Measurements from ENCODE around the gene C1orf21.

C1orf21 gene

DNA sequence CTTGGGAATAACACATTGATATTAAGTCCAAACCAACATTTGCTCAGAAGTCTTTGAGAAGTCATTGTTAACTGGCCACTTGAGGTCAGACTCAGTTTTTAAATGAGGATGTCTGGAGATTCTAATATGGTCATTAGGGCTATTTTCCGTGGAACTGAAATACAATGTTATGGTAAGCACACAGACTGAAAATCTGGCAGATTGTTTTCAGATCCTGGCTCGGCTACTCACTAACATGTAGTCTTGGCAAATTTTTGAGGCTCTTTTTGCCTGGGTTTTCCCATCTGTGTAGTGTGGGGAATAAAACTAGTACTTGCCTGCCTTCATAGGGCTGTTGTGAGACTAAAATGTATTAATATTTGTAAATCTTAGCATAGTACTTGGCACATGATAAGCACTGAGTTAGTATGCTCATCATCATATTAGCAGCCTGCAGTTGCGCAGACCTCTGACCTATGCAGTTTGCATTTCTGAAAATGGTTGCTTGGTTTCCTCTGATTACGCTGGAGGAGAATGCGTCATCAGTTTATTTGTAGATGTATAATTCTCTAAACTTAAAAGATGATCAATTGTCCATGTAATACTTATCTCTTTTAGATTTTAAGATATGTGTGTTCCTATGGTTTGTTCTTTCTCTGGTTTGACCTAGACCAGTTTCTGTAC, 100.8 kb downstream of the C1orf21 start:
- no peak for DNase-seq (ENCODE audit: low spot score)

DNA sequence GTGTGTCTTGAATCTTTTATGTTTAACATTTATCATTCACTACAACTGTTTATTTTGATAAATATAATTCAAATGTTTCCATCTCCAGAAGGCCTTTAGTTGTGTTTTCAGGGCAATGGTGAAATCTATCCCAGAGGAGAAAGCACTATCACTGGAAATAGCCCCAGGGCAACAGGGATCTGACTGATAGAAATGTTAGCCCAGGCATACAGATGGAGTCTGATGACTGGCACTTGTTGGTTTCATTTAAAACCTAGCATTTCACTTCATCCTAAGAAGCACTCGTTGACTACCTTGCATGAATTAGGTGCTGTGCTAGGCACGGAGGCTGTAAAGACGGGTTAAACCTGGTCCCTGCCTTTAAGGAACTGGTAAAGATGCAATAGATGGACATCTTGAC, 103.1 kb downstream of the C1orf21 start:
- no peak for DNase-seq (ENCODE audit: low spot score)

DNA sequence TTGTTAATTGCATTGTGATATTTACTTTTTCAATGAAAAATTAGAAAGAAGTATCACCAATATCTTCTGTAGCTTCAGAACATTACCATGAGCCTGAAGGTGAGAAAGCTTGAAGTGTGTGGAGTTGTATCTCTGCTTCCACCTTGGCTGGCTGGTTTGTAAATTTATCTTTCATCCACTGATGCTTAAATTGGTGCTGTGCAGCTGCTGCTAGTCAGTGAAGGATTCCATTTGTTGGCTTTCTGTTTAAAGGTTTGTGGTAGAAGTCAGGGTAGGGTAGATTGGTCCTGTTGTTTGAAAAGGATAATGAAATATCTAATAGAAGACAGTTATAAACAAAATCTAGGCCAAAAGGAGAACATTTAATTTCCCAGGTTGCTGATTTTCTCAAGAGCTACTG, 105.7 kb downstream of the C1orf21 start:
- no peak for DNase-seq (ENCODE audit: low spot score)

DNA sequence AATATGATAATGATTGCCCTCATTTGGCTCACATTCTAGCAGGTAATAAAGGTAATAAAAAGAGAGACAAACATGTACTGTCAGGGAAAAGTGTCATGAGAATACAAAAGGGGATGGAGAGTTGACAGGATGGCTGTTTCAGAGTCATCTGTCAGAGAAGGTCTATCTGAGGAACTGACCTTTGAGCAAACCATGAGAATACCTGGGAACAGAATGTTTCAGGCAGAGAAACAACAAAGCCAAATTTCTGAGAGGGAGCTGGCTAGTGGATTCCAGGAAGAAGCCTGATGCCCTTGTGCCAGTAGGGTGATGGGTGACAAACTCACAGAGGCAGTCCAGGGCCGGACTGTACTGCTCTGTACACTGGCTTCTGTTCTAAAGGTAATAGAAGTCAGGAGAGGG, 107.2 kb downstream of the C1orf21 start:
- DNase-seq (ENCODE audit: low spot score): no peak

DNA sequence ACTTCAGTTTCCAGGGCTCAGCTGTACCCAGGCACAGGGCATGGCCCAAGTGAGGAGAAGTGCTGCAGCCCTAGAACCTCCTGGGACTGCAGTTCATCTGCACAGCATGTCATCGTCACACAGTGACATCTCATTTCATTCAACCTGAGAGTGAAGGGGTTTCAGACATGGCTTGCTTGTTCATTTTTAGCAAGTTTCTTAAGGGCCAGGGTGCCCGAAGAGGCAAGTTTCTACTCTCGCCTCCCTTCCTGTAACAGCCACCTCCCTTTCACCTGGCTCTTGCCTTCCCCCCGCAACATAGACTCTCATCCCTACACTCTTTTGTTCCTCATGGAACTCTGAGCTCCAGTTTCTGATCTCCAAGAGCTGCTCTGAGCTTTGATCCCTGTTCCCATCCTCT, 108.1 kb downstream of the C1orf21 start:
- no peak for DNase-seq (ENCODE audit: low spot score)

DNA sequence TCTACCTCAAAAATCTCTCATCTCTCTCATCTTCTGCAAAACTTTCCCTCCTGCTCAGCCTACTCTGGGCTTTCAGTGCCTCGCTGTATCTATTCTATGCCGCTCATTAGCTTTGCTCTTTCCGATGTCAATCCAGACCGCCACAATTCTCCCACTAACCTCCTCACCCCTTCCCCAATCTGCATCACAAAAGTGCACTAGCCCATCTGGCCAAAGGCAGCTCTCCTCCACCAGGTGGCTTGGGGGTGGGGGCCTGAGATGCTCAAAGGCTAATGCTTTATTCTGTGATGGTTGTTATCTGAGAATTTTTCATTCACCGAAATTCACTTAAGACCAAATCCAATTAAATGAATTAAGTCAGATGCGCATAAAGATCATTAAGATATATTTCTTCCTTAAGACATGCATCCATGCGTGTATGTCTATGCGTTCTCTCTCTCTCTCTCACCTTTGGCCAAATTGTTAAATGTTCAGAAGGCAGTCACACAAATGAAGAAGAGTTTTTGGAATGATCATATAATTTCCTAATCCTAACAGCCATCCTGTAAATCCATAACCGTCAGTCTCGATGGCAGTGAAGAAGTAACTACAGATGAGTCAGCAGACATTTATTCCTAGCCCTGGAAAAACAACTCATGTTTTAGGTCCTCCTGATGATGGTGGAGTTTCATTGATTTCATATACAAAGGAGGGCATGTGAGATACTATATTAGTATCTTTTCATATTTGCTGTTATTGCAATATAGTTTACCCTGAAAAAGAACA, 111.3 kb downstream of the C1orf21 start:
- DNase-seq (ENCODE audit: low spot score): no peak

DNA sequence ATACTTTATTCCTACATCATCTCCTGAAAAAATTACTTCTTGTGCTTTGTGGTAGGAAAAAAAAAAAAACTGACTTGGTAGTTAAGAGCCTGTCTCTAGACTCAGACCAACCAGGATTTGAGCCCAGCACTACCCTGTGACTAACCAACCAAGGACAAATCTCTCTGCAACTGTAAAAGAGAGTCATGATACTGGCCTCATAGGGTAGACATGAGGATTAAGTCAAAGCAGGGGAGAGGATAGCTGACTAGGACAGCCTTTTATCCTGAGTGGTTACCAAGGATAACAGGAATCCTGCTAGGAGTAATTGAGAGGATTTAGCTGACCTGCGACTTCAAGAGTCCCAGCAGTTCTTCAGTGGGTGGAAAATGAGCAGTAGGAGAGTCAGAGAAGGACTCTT, 112.8 kb downstream of the C1orf21 start:
- no peak for DNase-seq (ENCODE audit: low spot score)

DNA sequence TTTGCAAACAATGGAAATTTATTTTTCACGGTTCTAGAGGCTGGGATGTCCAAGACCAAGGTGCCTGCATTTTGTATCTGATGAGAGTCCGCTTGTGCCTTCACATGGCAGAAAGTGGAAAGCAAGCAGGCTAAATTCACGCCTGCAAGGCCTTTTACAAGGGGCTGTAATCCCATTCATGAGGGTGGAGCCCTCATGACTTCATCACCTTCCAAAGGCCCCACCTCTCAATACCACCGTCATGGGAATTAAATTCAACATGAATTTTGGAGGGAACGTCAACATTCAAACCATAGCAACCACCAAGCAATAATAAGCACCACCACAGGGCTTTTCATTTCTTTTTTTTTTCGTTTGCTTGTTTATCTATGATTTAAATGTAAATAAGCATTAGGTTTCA, 115.3 kb downstream of the C1orf21 start:
- no peak for DNase-seq (ENCODE audit: low spot score)

DNA sequence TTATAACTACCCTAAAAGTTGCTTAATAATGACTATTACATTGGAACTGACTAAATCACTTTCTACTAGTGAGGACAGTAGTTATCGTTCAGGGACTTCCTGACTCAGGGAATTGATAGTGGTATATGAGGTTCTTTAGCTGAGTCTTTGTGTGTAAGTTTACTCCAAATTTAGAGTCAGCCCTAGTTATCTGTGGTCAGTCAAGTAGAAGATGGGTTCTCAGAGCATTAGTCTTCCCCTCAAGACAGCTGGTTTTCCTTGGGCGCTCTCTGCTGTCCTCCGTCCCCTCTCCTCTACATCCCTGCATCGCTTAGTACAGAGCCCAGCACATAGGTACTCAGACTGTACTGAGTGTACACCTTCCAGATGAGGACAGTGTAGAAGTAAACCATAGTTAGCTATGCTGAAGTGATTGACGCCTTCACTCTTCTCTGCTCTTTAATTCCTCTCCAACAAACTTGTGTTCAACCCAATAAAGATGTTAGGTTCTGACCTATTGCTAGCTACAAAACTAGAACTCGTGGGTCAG, 116.5 kb downstream of the C1orf21 start:
- no peak for DNase-seq (ENCODE audit: low spot score)

DNA sequence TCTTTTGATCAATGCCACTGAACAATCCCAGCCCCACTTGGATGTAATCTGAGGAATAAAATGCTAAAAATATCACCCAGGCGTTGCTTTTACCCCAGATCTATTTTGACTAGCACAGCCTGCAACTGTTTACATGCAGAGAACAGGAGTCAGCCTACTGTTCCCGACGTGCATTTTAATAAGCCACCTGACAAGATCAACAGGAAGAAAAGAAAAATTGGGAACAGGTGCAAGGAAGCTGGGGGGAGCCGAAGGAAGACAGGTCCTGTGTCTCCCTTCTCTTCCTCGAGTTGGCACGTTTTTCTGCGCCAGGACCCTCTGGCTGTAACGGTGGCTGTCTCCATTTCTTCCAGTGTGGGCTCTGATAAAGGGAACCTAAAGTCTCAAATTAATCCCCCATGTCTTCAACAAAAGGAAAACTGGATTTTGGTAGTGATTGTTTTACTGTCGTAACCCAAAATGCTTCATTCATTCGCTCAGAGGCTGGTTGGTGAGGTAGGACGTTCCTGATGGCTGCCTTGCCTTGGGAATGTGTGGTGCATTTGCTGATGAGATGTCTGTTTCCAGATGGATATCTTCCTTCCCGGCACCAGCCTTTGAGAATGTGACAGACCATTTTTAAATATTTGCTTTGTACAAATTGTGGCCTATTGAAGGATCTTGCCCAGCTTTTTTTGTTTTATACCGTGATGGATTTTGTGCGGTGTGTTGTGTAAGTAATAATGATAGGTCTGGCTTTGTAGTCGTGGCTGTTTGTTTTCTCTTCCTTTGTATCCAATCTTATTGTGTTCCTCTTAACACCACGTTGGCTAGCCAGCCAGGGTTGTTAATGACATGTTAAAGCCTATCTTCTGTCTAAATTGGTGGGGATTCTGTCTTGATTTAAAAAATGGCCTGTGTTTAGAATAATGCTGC, 117.5 kb downstream of the C1orf21 start:
- no peak for DNase-seq (ENCODE audit: low spot score)

DNA sequence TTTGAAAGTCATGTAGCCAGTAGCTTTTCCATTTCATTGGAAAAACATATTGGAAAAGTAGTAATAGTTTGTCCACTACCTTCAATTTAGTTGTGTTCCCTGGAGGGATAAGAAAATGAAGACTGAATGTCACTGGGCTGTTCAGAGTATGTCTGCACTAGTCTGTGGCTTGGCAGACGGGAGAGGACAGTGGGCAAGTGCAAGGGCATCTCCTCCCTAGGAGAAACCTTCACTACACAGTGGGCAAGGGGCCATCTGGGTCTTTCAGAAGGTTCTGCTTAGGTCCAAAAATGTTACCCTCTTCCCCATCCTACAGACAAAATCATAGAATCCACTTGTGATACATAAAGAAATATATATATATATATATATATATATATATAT, 118.1 kb downstream of the C1orf21 start:
- DNase-seq (ENCODE audit: low spot score): no peak

DNA sequence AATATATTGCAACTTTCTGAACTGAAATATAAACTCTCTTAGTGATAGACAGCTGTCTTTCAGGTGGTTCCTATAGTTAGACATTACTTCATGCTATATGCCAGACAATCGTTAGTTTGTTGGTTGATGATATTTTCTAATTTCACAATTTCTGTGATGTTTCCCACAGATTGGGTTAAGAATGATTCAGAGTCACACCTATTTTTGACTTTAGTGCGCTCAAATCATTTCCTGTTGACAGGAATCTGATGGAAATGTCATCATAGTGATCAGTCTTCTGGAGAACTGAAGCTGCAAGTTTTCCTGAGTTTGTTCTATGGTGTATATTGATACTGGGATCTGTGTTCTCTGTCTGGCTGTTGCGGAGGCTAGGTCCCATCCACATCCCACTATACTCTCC, 119.7 kb downstream of the C1orf21 start:
- DNase-seq (ENCODE audit: low spot score): no peak

DNA sequence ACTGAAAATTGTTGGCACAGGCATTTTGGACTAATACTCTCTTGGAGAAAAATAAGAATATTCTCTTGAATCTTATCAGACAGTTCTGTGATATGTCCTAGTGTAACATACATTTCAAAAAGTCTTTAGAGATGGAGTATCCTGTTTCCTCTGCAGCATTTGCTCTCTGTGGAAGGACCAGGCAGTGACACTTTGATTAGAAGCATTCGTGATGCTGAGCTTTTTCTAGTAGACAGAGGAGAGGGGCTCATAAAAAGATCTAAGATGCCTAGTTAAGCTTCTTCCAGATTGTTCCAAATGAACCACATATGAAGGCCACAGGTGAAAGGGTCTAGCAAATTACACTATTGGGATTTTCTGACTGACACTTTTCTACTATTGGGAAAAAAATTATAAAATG, 120.3 kb downstream of the C1orf21 start:
- no peak for DNase-seq (ENCODE audit: low spot score)

DNA sequence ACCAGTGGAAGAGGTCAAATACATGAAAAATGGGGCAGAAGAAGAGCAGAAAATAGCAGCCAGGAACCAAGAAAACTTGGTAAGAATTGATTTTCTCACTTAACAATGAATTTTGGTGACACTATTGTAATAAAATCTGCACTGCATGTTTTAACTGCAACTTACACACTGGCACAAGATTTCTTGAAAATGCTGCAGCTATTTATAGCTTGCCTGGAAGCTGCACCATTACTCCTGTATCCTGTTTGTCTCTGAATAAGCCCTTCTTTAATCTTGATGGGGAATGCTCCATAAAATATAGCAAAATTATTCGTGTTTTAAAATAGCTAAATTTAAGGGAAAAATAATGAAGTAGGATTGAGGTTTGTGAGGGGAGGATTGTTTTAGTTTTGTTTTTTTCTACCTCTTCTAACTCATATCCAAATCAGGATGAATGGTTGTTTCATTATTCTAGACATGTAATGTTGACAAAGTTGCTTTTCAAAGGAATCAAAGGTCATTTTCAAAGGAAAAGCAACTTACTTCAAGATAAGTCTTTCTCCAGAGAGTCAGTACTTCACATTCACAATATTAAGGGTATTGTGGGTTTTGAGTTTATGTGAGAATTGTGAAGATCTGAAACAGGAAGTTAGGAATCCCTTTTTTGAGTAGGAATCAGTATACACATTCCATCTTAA, 120.9 kb downstream of the C1orf21 start:
- no peak for DNase-seq (ENCODE audit: low spot score)

DNA sequence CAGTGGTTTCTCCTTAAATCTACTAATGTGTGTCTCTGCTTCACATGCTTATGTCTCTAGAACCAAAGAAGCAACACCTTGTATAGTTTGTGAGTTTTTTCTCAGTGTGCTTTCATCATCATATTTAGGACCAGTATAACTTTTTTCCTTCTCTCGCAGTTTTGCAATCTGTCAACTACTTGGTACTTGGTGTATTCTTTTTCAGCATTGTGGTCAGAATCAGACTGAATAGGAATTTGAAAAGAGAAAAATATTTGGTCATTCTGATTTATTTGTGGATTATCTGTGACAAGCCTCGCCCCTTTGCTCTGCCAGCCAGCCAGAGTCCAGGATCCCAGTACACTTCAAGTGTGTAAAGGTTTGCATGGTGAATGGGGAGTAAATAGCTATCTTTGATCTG, 122.3 kb downstream of the C1orf21 start:
- DNase-seq (ENCODE audit: low spot score): no peak

DNA sequence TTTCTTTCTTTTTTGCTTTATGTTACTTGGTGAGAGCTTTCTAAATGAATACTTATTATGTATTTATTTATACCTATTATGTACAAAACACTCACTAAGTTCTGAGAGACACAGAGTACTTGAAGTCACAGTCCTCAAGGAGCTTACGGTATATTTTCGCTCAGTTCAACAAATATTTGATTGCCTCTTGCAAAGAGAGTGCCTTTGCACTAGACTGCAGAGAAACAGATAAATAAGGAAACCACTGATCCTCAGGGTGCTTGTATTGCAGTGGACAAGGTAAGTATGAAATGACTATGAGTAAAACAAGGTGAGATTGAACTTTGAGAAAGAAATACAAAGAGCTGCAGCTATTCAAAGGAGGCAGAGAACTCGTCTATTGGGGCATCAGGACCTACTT, 123.3 kb downstream of the C1orf21 start:
- no peak for DNase-seq (ENCODE audit: low spot score)

DNA sequence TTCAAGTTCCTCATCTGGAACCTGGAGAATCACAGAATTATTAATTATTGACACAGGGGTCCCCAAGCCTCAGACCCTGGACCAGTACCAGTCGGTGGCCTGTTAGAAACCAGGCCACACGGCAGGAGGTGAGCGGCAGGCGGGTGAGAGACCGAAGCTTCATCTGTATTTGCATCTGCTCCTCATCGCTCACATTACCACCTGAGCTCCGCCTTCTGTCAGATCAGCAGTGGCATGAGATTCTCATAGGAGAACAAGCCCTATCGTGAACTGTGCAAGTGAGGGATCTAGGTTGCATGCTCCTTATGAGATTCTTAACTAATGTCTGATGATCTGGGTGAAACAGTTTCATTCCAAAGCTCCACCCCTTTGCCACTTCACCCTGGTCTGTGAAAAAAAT, 125.9 kb downstream of the C1orf21 start:
- DNase-seq (ENCODE audit: low spot score): no peak

DNA sequence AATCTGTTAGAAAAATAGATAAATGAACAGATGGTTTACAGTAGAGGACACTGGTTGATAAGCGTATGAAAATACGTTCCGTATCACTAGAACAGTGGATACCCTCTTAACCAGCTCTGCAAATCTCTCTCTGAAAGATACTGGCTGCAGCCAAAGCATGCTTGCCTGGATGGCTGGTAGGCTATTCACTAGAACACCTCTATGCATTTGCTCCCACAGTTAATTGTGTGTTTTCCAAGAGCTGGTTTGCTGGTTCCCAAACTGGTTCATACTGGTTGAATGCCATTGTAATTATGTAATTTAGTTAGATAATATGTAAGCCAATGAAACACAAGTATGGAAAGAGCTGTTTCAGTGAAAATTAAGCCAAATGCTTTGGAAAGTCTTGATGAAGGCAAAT, 126.6 kb downstream of the C1orf21 start:
- DNase-seq (ENCODE audit: low spot score): no peak

DNA sequence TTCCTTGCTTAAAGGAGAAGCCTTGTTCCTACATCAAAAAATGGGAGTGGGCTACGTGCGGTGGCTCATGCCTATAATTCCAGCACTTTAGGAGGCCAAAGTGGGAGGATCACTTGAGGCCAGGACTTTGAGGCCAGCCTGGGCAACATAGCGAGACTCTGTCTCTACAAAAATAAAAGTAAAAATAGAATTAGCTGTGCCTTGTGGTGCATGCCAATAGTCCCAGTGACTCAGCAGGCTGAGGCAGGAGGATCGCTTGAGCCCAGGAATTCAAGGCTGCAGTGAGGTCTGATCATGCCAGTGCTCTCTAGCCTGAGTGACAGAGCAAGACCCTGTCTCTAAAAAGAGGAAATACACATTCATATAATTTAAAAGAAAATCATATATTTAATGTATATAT, 127.1 kb downstream of the C1orf21 start:
- DNase-seq (ENCODE audit: low spot score): no peak

DNA sequence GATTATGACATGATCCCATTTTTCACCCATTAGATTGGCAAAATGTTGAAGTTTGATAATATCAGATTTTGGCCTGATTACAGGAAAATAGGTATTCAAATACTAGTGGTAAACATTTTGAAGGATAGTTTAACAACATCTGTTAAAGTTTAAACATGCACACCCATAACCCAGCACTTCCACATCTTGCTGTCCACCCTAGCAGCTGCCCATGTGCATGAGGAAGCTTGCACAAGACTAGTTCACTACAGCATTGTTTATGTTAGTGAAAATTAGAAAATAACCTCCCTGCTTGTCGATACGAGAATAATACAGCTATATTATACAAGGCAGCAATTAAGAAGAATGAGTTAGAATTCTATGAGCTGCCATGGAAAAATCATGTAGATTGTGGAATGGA, 127.6 kb downstream of the C1orf21 start:
- no peak for DNase-seq (ENCODE audit: low spot score)

DNA sequence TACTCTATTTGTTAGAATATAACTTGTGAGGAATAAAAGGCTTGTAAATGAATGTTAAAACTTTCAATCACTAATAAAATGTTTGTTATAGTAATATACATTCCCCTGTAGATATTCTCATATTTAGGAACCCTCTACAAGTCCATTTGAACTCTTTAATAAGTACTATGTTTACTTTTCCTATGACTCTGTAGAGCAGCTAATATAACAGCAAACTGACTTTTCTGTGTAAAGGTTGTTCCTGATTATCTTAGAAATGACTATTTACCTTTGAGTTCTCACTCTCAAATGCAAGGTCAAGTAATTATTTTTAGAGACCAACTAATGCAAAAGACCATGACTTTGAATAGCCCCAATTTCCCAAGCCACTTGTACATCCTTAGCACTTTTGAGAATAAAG, 130.3 kb downstream of the C1orf21 start:
- DNase-seq (ENCODE audit: low spot score): no peak

DNA sequence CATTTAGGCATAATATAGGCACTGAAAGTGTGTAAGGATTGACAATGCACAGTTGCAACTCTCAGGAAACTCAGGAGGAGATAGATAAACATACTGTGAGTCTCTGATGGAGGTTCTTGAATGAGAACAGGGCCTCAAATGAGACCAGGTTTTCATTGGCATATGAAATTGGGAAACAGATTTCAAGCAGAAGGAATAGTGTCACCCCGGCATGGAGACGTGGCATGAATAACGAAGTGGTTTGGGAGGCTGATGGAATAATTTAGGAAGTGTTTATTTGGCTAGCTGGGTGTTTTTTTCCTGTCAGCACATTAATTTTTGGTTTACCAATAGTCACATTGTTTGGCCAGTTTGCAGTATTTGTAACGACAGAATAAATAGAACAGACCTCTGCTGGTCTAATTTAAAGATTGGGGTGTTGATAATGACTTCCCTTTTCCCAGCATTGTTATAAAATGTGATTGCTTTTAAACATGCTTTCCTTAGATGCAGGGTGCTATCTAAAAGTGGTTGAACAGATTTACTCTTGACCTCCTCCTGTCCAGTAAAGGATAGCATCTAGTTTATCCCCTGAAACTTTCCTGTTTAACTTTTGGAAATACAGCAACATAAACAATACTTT, 132.0 kb downstream of the C1orf21 start:
- DNase-seq (ENCODE audit: low spot score): no peak

All from germinal center (tissue), 1 donor.